RWPE1 (cell line): ENCODE measurements around the gene ELF1.

ENCODE experiments used
- CTCF ChIA-PET: fragments of 350-600 bp; sonication (Branson Sonifier 250); formaldehyde crosslinking; extraction: SDS; loops from one replicate; lab custom pipeline; 2021; lab: Yijun Ruan, JAX
- POLR2A ChIA-PET: fragments of 400-600 bp; formaldehyde crosslinking; extraction: SDS; loops from one replicate; lab custom pipeline; 2020; ENCODE audit warnings: antibody characterized with exemption; ENCODE audit not compliant: low non-redundant PET; lab: Yijun Ruan, JAX
- DNase-seq: peaks from one replicate; pipeline ENCODE4 v3.0.0; 2012; ENCODE audit warnings: low spot score
- H3K27ac ChIP-seq: fragments of 450-650 bp; 2 replicates; pipeline ENCODE4 v1.5.1; 2017
- CTCF ChIP-seq: fragments of 450-650 bp; conservative IDR thresholded peaks from 2 replicates; pipeline ENCODE4 v1.5.1; 2017; ENCODE audit warnings: low read depth, mild to moderate bottlenecking

Gene ELF1

GRCh38 chr13:41018602-41018948 lies 541 bp downstream of the ELF1 start:
- ChIA-PET CTCF (interaction anchor here (0.7 kb wide), 1 partner anchor 30 kb away, joined by 3 read pairs; no protein-coding TSS in a partner anchor), POLR2A (no interaction called here)

GRCh38 chr13:41017817-41018601 lies 1.1 kb downstream of the ELF1 start:
- DNase-seq: no peak
- TF ChIP-seq CTCF: no peak
- H3K27ac ChIP-seq: no peak overlapping the region
- CTCF ChIA-PET: interaction anchor here (0.7 to 1.3 kb wide), 2 partner anchors 30 to 37 kb away, joined by 3 read pairs; no protein-coding TSS in a partner anchor
- POLR2A ChIA-PET: no interaction called here

More at GRCh38 chr13:41018602-41018948, 541 bp downstream of the ELF1 start:
- H3K27ac ChIP-seq: no peak overlapping the region
- no peak for TF ChIP-seq CTCF
- no peak for DNase-seq

GRCh38 chr13:41017159-41017558 lies 2.0 kb downstream of the ELF1 start:
- no peak for DNase-seq

GRCh38 chr13:41015920-41016319 lies 3.2 kb downstream of the ELF1 start:
- POLR2A ChIA-PET: no interaction called here
- no peak overlapping the region for H3K27ac ChIP-seq
- DNase-seq: no peak
- TF ChIP-seq CTCF: no peak
- CTCF ChIA-PET: no interaction called here

More at GRCh38 chr13:41017159-41017558, 2.0 kb downstream of the ELF1 start:
- ChIA-PET POLR2A (no interaction called here), CTCF (interaction anchor here (1.3 kb wide), 1 partner anchor 38 kb away, joined by 3 read pairs; no protein-coding TSS in a partner anchor)
- no peak overlapping the region for H3K27ac ChIP-seq
- TF ChIP-seq CTCF: no peak

GRCh38 chr13:41013835-41014234 lies 5.3 kb downstream of the ELF1 start:
- no peak for TF ChIP-seq CTCF
- POLR2A ChIA-PET: no interaction called here
- DNase-seq: no peak
- no peak overlapping the region for H3K27ac ChIP-seq
- CTCF ChIA-PET: interaction anchor here (0.6 kb wide), 1 partner anchor 29 kb away, joined by 4 read pairs; no protein-coding TSS in a partner anchor

- ChIA-PET CTCF (no interaction called here), POLR2A (no interaction called here)
- no peak for TF ChIP-seq CTCF
- H3K27ac ChIP-seq: no peak overlapping the region
- no peak for DNase-seq
Observed at GRCh38 chr13:41012536-41012935, 6.6 kb downstream of the ELF1 start.
